HUES48 (cell line): Measurements from ENCODE around the gene SYP.

Experiments used
- H3K27ac ChIP-seq: one replicate; pipeline ENCODE4 v1.7.0; 2013; ENCODE audit warnings: low read depth, low read length, inconsistent platforms
- H3K27me3 ChIP-seq: 2 replicates; pipeline ENCODE4 v1.6.1; 2013; ENCODE audit warnings: mild to moderate bottlenecking, low read length; ENCODE audit not compliant: control insufficient read depth, insufficient read depth
- H3K36me3 ChIP-seq: 2 replicates; pipeline ENCODE4 v1.6.1; 2013; ENCODE audit warnings: low read length; ENCODE audit not compliant: control insufficient read depth, insufficient read depth
- H3K4me1 ChIP-seq: 2 replicates; pipeline ENCODE4 v1.6.1; 2013; ENCODE audit warnings: mild to moderate bottlenecking, low read length; ENCODE audit not compliant: control insufficient read depth, insufficient read depth
- H3K4me3 ChIP-seq: 2 replicates; pipeline ENCODE4 v1.5.1; 2013; ENCODE audit warnings: mild to moderate bottlenecking, low read depth, low read length
- H3K9ac ChIP-seq: 2 replicates; pipeline ENCODE4 v1.6.1; 2013; ENCODE audit warnings: mild to moderate bottlenecking, low read depth, low read length, moderate library complexity
- H3K9me3 ChIP-seq: 2 replicates; pipeline ENCODE4 v1.6.1; 2013; ENCODE audit warnings: low read length; ENCODE audit not compliant: control insufficient read depth, insufficient read depth

SYP gene

GRCh38 chrX:49205443-49205842, 5.5 kb upstream of the SYP start:
- Histone ChIP-seq H3K4me1 (no peaks in the 10 kb centered on the region), H3K27me3 (no peaks in the 10 kb centered on the region), H3K9ac (no peak overlapping the region), H3K36me3 (no peaks in the 10 kb centered on the region), H3K9me3 (peaks cover 7% of the 10 kb centered on the region), H3K27ac (no peak overlapping the region), H3K4me3 (no peak overlapping the region)

GRCh38 chrX:49204709-49205108, 4.7 kb upstream of the SYP start:
- Histone ChIP-seq H3K9me3 (peaks cover 4% of the 10 kb centered on the region), H3K4me3 (no peak overlapping the region), H3K27me3 (no peaks in the 10 kb centered on the region), H3K36me3 (no peaks in the 10 kb centered on the region), H3K4me1 (no peaks in the 10 kb centered on the region), H3K27ac (no peak overlapping the region), H3K9ac (no peak overlapping the region)

GRCh38 chrX:49204017-49204416, 4.0 kb upstream of the SYP start:
- no peaks in the 10 kb centered on the region for H3K4me1 ChIP-seq
- no peak overlapping the region for H3K4me3 ChIP-seq
- no peak overlapping the region for H3K9ac ChIP-seq
- no peak overlapping the region for H3K27ac ChIP-seq
- H3K9me3 ChIP-seq = peaks cover 4% of the 10 kb centered on the region
- H3K27me3 ChIP-seq = no peaks in the 10 kb centered on the region
- no peaks in the 10 kb centered on the region for H3K36me3 ChIP-seq

- no peaks in the 10 kb centered on the region for H3K4me1 ChIP-seq
- H3K36me3 ChIP-seq = no peaks in the 10 kb centered on the region
- no peaks in the 10 kb centered on the region for H3K27me3 ChIP-seq
- peaks cover 5% of the 10 kb centered on the region for H3K9me3 ChIP-seq
- no peak overlapping the region for H3K9ac ChIP-seq
- H3K4me3 ChIP-seq = no peak overlapping the region
- H3K27ac ChIP-seq = no peak overlapping the region
These were observed 3.5 kb upstream of the SYP start for GRCh38 chrX:49203536-49203935.

- no peaks in the 10 kb centered on the region for H3K27me3 ChIP-seq
- no peaks in the 10 kb centered on the region for H3K36me3 ChIP-seq
- no peak overlapping the region for H3K9ac ChIP-seq
These were observed 2.0 kb upstream of the SYP start for GRCh38 chrX:49202022-49202421.

GRCh38 chrX:49199315-49199595, 738 bp downstream of the SYP start:
- Histone ChIP-seq H3K9ac (no peak overlapping the region), H3K4me3 (peak overlapping the region; percentile 51), H3K4me1 (no peaks in the 10 kb centered on the region), H3K27me3 (no peaks in the 10 kb centered on the region), H3K36me3 (no peaks in the 10 kb centered on the region), H3K9me3 (peaks cover 15% of the 10 kb centered on the region), H3K27ac (no peak overlapping the region)

More at GRCh38 chrX:49202022-49202421, 2.0 kb upstream of the SYP start:
- H3K4me1 ChIP-seq = no peaks in the 10 kb centered on the region
- no peak overlapping the region for H3K4me3 ChIP-seq
- H3K27ac ChIP-seq = no peak overlapping the region
- peaks cover 8% of the 10 kb centered on the region for H3K9me3 ChIP-seq

- no peak overlapping the region for H3K9ac ChIP-seq
- no peaks in the 10 kb centered on the region for H3K36me3 ChIP-seq
- peaks cover 18% of the 10 kb centered on the region for H3K9me3 ChIP-seq
- no peaks in the 10 kb centered on the region for H3K4me1 ChIP-seq
- peak overlapping the region; percentile 51 for H3K4me3 ChIP-seq
- H3K27me3 ChIP-seq = no peaks in the 10 kb centered on the region
- no peak overlapping the region for H3K27ac ChIP-seq
These were observed 1.3 kb downstream of the SYP start for GRCh38 chrX:49198540-49199314.

GRCh38 chrX:49197543-49198087, 2.4 kb downstream of the SYP start:
- no peaks in the 10 kb centered on the region for H3K4me1 ChIP-seq
- H3K27me3 ChIP-seq = no peaks in the 10 kb centered on the region
- no peaks in the 10 kb centered on the region for H3K36me3 ChIP-seq
- H3K4me3 ChIP-seq = no peak overlapping the region
- H3K9me3 ChIP-seq = peaks cover 24% of the 10 kb centered on the region
- H3K9ac ChIP-seq = no peak overlapping the region
- no peak overlapping the region for H3K27ac ChIP-seq

GRCh38 chrX:49193542-49193964, 6.4 kb downstream of the SYP start:
- H3K4me1 ChIP-seq = no peaks in the 10 kb centered on the region
- no peak overlapping the region for H3K9ac ChIP-seq
- H3K36me3 ChIP-seq = no peaks in the 10 kb centered on the region
- H3K27ac ChIP-seq = no peak overlapping the region
- no peaks in the 10 kb centered on the region for H3K27me3 ChIP-seq
- peaks cover 26% of the 10 kb centered on the region; the same call in 1 of the 2 replicates for H3K9me3 ChIP-seq
- no peak overlapping the region for H3K4me3 ChIP-seq

- no peak overlapping the region for H3K9ac ChIP-seq
- H3K9me3 ChIP-seq = peaks cover 28% of the 10 kb centered on the region; the same call in 1 of the 2 replicates
- no peak overlapping the region for H3K4me3 ChIP-seq
- no peak overlapping the region for H3K27ac ChIP-seq
- no peaks in the 10 kb centered on the region for H3K4me1 ChIP-seq
- H3K27me3 ChIP-seq = no peaks in the 10 kb centered on the region
- no peaks in the 10 kb centered on the region for H3K36me3 ChIP-seq
These were observed 7.2 kb downstream of the SYP start for GRCh38 chrX:49192722-49193328.

- H3K27ac ChIP-seq = peak overlapping the region; percentile 91
- H3K27me3 ChIP-seq = no peaks in the 10 kb centered on the region
- peak overlapping the region; percentile 59 for H3K9ac ChIP-seq
- H3K4me1 ChIP-seq = no peaks in the 10 kb centered on the region
- H3K36me3 ChIP-seq = no peaks in the 10 kb centered on the region
- H3K4me3 ChIP-seq = peak overlapping the region; percentile 72
- peaks cover 34% of the 10 kb centered on the region; the same call in 1 of the 2 replicates for H3K9me3 ChIP-seq
These were observed 8.4 kb downstream of the SYP start for GRCh38 chrX:49191574-49192011.
